Mesenchymal stem cell (in vitro differentiated cells and primary cell): ENCODE data around the gene LAMA5.

Source experiments
- DNase-seq: peaks from one replicate; pipeline ENCODE4 v3.0.0-alpha.2; 2013
- H2AFZ ChIP-seq: one replicate; pipeline ENCODE4 v1.6.1; 2013; ENCODE audit warnings: low read depth, mild to moderate bottlenecking, control low read depth, inconsistent platforms, low read length, moderate library complexity
- H2AK5ac ChIP-seq: 2 replicates; pipeline ENCODE4 v1.6.1; 2013; ENCODE audit warnings: low read length, moderate library complexity, mild to moderate bottlenecking, inconsistent platforms; ENCODE audit not compliant: severe bottlenecking
- H2BK120ac ChIP-seq: one replicate; pipeline ENCODE4 v1.6.1; 2013; ENCODE audit warnings: low read depth, mild to moderate bottlenecking, inconsistent platforms, low read length, moderate library complexity
- H2BK12ac ChIP-seq, 2 experiments: one replicate each; pipeline ENCODE4 v1.6.1; 2013; ENCODE audit warnings: inconsistent platforms in 2 of 2, low read length in 2 of 2, mild to moderate bottlenecking in 2 of 2, moderate library complexity in 2 of 2, control low read depth in 1 of 2
- H2BK15ac ChIP-seq: one replicate; pipeline ENCODE4 v1.6.1; 2013; ENCODE audit warnings: mild to moderate bottlenecking, low read depth, inconsistent platforms; ENCODE audit not compliant: poor library complexity, severe bottlenecking
- H2BK5ac ChIP-seq: 2 replicates; pipeline ENCODE4 v1.6.1; 2013; ENCODE audit warnings: low read depth, mild to moderate bottlenecking, low read length, control low read depth, inconsistent platforms; ENCODE audit not compliant: poor library complexity, severe bottlenecking
- H3K14ac ChIP-seq, 2 experiments: one replicate each; pipeline ENCODE4 v1.6.1; 2013; ENCODE audit warnings: inconsistent platforms in 2 of 2, low read length in 2 of 2, control low read depth in 1 of 2, mild to moderate bottlenecking in 1 of 2, moderate library complexity in 1 of 2
- H3K18ac ChIP-seq, 2 experiments: one replicate each; pipeline ENCODE4 v1.6.1; 2013; ENCODE audit warnings: inconsistent platforms in 2 of 2, low read length in 2 of 2, control low read depth in 1 of 2, low read depth in 1 of 2, mild to moderate bottlenecking in 1 of 2
- H3K23ac ChIP-seq, 2 experiments: one replicate each; pipeline ENCODE4 v1.6.1; 2013; ENCODE audit warnings: inconsistent platforms in 2 of 2, low read length in 2 of 2, mild to moderate bottlenecking in 2 of 2, moderate library complexity in 2 of 2, control low read depth in 1 of 2
- H3K27ac ChIP-seq: 2 replicates; pipeline ENCODE4 v1.5.1; 2013; ENCODE audit warnings: mild to moderate bottlenecking, moderate library complexity, low read length, control low read depth, inconsistent platforms; ENCODE audit not compliant: poor library complexity, severe bottlenecking
- H3K27me3 ChIP-seq, 2 experiments: 2 replicates each; pipeline versions ENCODE4 v1.6.1 to v1.7.0; 2013; ENCODE audit warnings: low read length in 2 of 2, mild to moderate bottlenecking in 2 of 2, moderate library complexity in 2 of 2, control low read depth in 1 of 2, inconsistent platforms in 1 of 2; ENCODE audit not compliant: control insufficient read depth in 1 of 2, insufficient read depth in 1 of 2
- H3K36me3 ChIP-seq, 2 experiments: 2 replicates each; pipeline versions ENCODE4 v1.6.1 to v1.7.0; 2013; ENCODE audit warnings: low read length in 2 of 2, control low read depth in 1 of 2, inconsistent platforms in 1 of 2, low read depth in 1 of 2, mild to moderate bottlenecking in 1 of 2; ENCODE audit not compliant: insufficient read depth in 2 of 2, control insufficient read depth in 1 of 2
- H3K4ac ChIP-seq, 2 experiments: one replicate each; pipeline ENCODE4 v1.6.1; 2013; ENCODE audit warnings: inconsistent platforms in 2 of 2, low read length in 2 of 2, mild to moderate bottlenecking in 2 of 2, moderate library complexity in 2 of 2, control low read depth in 1 of 2, low read depth in 1 of 2
- H3K4me1 ChIP-seq: 2 replicates; pipeline ENCODE4 v1.6.1; 2013; ENCODE audit warnings: low read depth, low read length, control low read depth; ENCODE audit not compliant: control insufficient read depth, insufficient read depth
- H3K4me2 ChIP-seq: 2 replicates; pipeline ENCODE4 v1.6.1; 2013; ENCODE audit warnings: low read length, mild to moderate bottlenecking, inconsistent platforms; ENCODE audit not compliant: poor library complexity, severe bottlenecking
- H3K4me3 ChIP-seq, 2 experiments: 2 replicates each; pipeline versions ENCODE4 v1.5.1 to v1.7.0; 2013; ENCODE audit warnings: low read length in 2 of 2, mild to moderate bottlenecking in 2 of 2, control low read depth in 1 of 2, low read depth in 1 of 2; ENCODE audit not compliant: insufficient read depth in 1 of 2
- H3K79me1 ChIP-seq: replicated peaks from 2 replicates; pipeline ENCODE4 v1.6.1; 2013; ENCODE audit warnings: mild to moderate bottlenecking, control low read depth, low read length, inconsistent platforms; ENCODE audit not compliant: poor library complexity, severe bottlenecking
- H3K9ac ChIP-seq: 2 replicates; pipeline ENCODE4 v1.7.0; 2013; ENCODE audit warnings: mild to moderate bottlenecking, low read length, moderate library complexity
- H3K9me3 ChIP-seq: 2 replicates; pipeline ENCODE4 v1.7.0; 2013; ENCODE audit warnings: mild to moderate bottlenecking, low read length; ENCODE audit not compliant: control insufficient read depth
- H4K8ac ChIP-seq: one replicate; pipeline ENCODE4 v1.6.1; 2013; ENCODE audit warnings: inconsistent platforms, mild to moderate bottlenecking, low read length, moderate library complexity
- H4K91ac ChIP-seq: one replicate; pipeline ENCODE4 v1.6.1; 2013; ENCODE audit warnings: mild to moderate bottlenecking, low read length, inconsistent platforms
- WGBS: methylation state at CpG from one replicate; pipeline ENCODE4 v1.1.7; 2013; ENCODE audit warnings: mixed read lengths; 5-methylcytosine and 5-hydroxymethylcytosine counted together

LAMA5 gene

GRCh38 chr20:62281161-62281933 lies 85.8 kb downstream of the LAMA5 start:
- Histone ChIP-seq H3K27ac (no peak overlapping the region), H3K4me3 (no peak overlapping the region), H3K79me1 (peaks cover 15% of the 10 kb centered on the region), H2AK5ac (no peak overlapping the region), H3K4me1 (no peaks in the 10 kb centered on the region), H3K18ac (no peak overlapping the region), H2BK15ac (no peak overlapping the region), H3K4me2 (no peak overlapping the region), H3K27me3 (no peaks in the 10 kb centered on the region), H4K91ac (no peak overlapping the region), H3K4ac (no peak overlapping the region), H3K23ac (no peak overlapping the region), H3K14ac (no peak overlapping the region), H2BK5ac (no peak overlapping the region), H2BK12ac (no peak overlapping the region), H4K8ac (no peak overlapping the region), H3K9ac (no peak overlapping the region), H2AFZ (no peak overlapping the region), H3K36me3 (peaks cover 85 to 87% of the 10 kb centered on the region in 2 experiments), H2BK120ac (no peak overlapping the region), H3K9me3 (no peaks in the 10 kb centered on the region)
- 96% methylated on average over 31 of the region's 31 CpGs for WGBS
- no peak for DNase-seq

DNA sequence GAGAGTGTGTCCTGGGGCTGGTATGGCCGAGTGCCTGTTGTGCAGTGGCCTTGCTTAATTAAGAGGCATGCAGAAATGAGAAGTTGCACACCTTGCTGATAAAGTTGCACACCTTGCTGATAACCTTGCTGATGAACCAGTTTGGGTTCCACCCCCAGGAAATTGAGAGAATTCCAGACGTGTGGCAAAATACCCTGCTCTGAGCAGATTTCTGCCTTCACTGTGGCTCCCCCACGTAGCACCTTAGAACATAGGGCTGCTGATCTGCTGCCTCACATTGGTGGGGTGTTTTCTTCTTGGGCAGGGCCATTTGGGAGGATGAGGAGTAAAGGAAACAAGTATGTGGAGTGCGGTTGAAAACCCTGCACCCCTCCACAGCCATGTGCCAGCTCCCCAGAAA lies 86.8 kb downstream of the LAMA5 start:
- Histone ChIP-seq H2BK12ac (no peak overlapping the region), H3K27ac (no peak overlapping the region), H2BK5ac (no peak overlapping the region), H2AFZ (no peak overlapping the region), H3K4me3 (no peak overlapping the region), H2BK120ac (no peak overlapping the region), H3K27me3 (no peaks in the 10 kb centered on the region), H3K14ac (no peak overlapping the region), H3K79me1 (peaks cover 16% of the 10 kb centered on the region), H3K4me2 (no peak overlapping the region), H3K9me3 (no peaks in the 10 kb centered on the region), H4K8ac (no peak overlapping the region), H3K36me3 (peaks cover 82 to 85% of the 10 kb centered on the region in 2 experiments), H4K91ac (no peak overlapping the region), H3K4me1 (no peaks in the 10 kb centered on the region), H3K18ac (no peak overlapping the region), H3K23ac (no peak overlapping the region), H3K4ac (no peak overlapping the region), H2AK5ac (no peak overlapping the region), H2BK15ac (no peak overlapping the region), H3K9ac (no peak overlapping the region)
- WGBS = 95% methylated on average over 3 of the region's 4 CpGs
- no peak for DNase-seq

GRCh38 chr20:62277253-62277652 lies 89.9 kb downstream of the LAMA5 start:
- no peak overlapping the region for H3K27ac ChIP-seq
- no peak overlapping the region for H3K18ac ChIP-seq
- no peak overlapping the region for H4K91ac ChIP-seq
- H3K14ac ChIP-seq = no peak overlapping the region
- H3K4me2 ChIP-seq = no peak overlapping the region
- no peak overlapping the region for H2BK15ac ChIP-seq
- H3K9me3 ChIP-seq = no peaks in the 10 kb centered on the region
- H4K8ac ChIP-seq = no peak overlapping the region
- H2AK5ac ChIP-seq = no peak overlapping the region
- H3K23ac ChIP-seq = no peak overlapping the region
- H3K4ac ChIP-seq = no peak overlapping the region
- H3K4me3 ChIP-seq = no peak overlapping the region
- no peak overlapping the region for H3K9ac ChIP-seq
- peaks cover 73 to 85% of the 10 kb centered on the region in 2 experiments for H3K36me3 ChIP-seq
- H3K4me1 ChIP-seq = no peaks in the 10 kb centered on the region
- DNase-seq = no peak
- no peak overlapping the region for H2AFZ ChIP-seq
- H3K79me1 ChIP-seq = peaks cover 14% of the 10 kb centered on the region
- no peak overlapping the region for H2BK12ac ChIP-seq
- no peak overlapping the region for H2BK120ac ChIP-seq
- no peaks in the 10 kb centered on the region for H3K27me3 ChIP-seq
- 89% methylated on average over 13 of the region's 13 CpGs for WGBS
- no peak overlapping the region for H2BK5ac ChIP-seq

- 79% methylated on average over 6 of the region's 6 CpGs for WGBS
- Histone ChIP-seq H3K18ac (no peak overlapping the region), H3K4me3 (no peak overlapping the region)
Observed at GRCh38 chr20:62276439-62276838, 90.7 kb downstream of the LAMA5 start.

More at GRCh38 chr20:62276439-62276838, 90.7 kb downstream of the LAMA5 start:
- Histone ChIP-seq H3K9me3 (no peaks in the 10 kb centered on the region), H3K23ac (no peak overlapping the region), H3K4ac (no peak overlapping the region), H3K4me2 (no peak overlapping the region), H3K27me3 (no peaks in the 10 kb centered on the region), H3K79me1 (peaks cover 13% of the 10 kb centered on the region), H3K9ac (no peak overlapping the region), H3K27ac (no peak overlapping the region), H2AK5ac (no peak overlapping the region), H2BK120ac (no peak overlapping the region), H4K91ac (no peak overlapping the region), H3K36me3 (peaks cover 70 to 85% of the 10 kb centered on the region in 2 experiments), H2BK12ac (no peak overlapping the region), H2BK15ac (no peak overlapping the region), H2AFZ (no peak overlapping the region), H3K4me1 (no peaks in the 10 kb centered on the region), H4K8ac (no peak overlapping the region), H2BK5ac (no peak overlapping the region), H3K14ac (no peak overlapping the region)
- DNase-seq = no peak
